HepG2 (cell line): ENCODE results near the gene PVR. TPM values are rescaled to one million over a fixed set of nuclear protein-coding genes. Genes with fewer than 3 reads are reported as not detected.

Source experiments
- ATAC-seq: fragments of 200-7000 bp; cut with Tn5 transposase; 3 replicates; pipeline ENCODE4 v1.9.1; 2020; ENCODE audit warnings: mild to moderate bottlenecking, moderate library complexity
- BruUV-seq: library from RNA; stranded (reverse); fragments of 400-500 nt; replicated peaks from 2 replicates; lab custom pipeline; 2021; lab: Mats Ljungman, UMichigan
- CTCF ChIA-PET: fragments of 300-600 bp; formaldehyde crosslinking; extraction: SDS; loops from one replicate; lab custom pipeline; 2021; ENCODE audit warnings: low total read pairs, inconsistent platforms, low intra/inter-chr PET ratio; lab: Yijun Ruan, JAX
- POLR2A ChIA-PET: fragments of 350-600 bp; sonication (Branson Sonifier 250); formaldehyde crosslinking; loops from one replicate; lab custom pipeline; 2020; ENCODE audit warnings: antibody characterized with exemption, inconsistent platforms; lab: Yijun Ruan, JAX
- DNase-seq: peaks from one replicate; pipeline ENCODE4 v3.0.0-alpha.2; 2015; ENCODE audit warnings: low spot score
- FAIRE-seq: peaks from 3 replicates; lab custom pipeline; 2011; peaks lifted over from hg19 to GRCh38; lab: Jason Lieb, UNC
- H2AFZ ChIP-seq: one replicate; pipeline ENCODE4 v1.6.1; 2011; ENCODE audit warnings: low read length, inconsistent platforms
- H3K27ac ChIP-seq: fragments of 300-600 bp; 3 replicates; pipeline ENCODE4 v1.8.0; 2011; ENCODE audit warnings: mixed run types, mild to moderate bottlenecking, mixed read lengths, low read length, inconsistent platforms; ENCODE audit not compliant: insufficient read depth; ENCODE audit errors: extremely low read length
- H3K27me3 ChIP-seq, 2 experiments: fragments of 200-600 bp in 1 of 2; 2 replicates in 1 of 2; 3 replicates in 1 of 2; pipeline versions ENCODE4 v1.6.0 to v1.8.0; 2011; ENCODE audit warnings: low read length in 2 of 2, mild to moderate bottlenecking in 2 of 2, moderate library complexity in 2 of 2, inconsistent platforms in 1 of 2; ENCODE audit not compliant: insufficient read depth in 2 of 2, control insufficient read depth in 1 of 2
- H3K36me3 ChIP-seq, 2 experiments: fragments of 200-600 bp in 1 of 2; replicated peaks in 1 of 2; 2 replicates in 1 of 2; 3 replicates in 1 of 2; pipeline versions ENCODE4 v1.5.1 to v1.8.0; 2011; ENCODE audit warnings: low read length in 2 of 2, inconsistent platforms in 1 of 2; ENCODE audit not compliant: insufficient read depth in 2 of 2, control insufficient read depth in 1 of 2
- H3K4me1 ChIP-seq: 2 replicates; pipeline ENCODE4 v1.5.1; 2012; ENCODE audit warnings: low read length, inconsistent platforms; ENCODE audit not compliant: insufficient read depth
- H3K4me2 ChIP-seq: 2 replicates; pipeline ENCODE4 v1.6.0; 2011; ENCODE audit warnings: low read depth, low read length, inconsistent platforms
- H3K4me3 ChIP-seq, 3 experiments: fragments of 200-600 bp in 1 of 3; sonication (generic), shearing (Covaris generic) in 1 of 3; replicated peaks in 1 of 3; 2 replicates each; pipeline ENCODE4 v1.5.1; 2011 to 2016; ENCODE audit warnings: low read length in 3 of 3, inconsistent platforms in 2 of 3, low read depth in 2 of 3, mild to moderate bottlenecking in 2 of 3, control low read depth in 1 of 3, mixed read lengths in 1 of 3; ENCODE audit not compliant: insufficient read depth in 1 of 3
- H3K79me2 ChIP-seq: one replicate; pipeline ENCODE4 v1.6.1; 2011; ENCODE audit warnings: low read length, inconsistent platforms; ENCODE audit not compliant: insufficient read depth
- H3K9ac ChIP-seq: 2 replicates; pipeline ENCODE4 v1.6.0; 2011; ENCODE audit warnings: mild to moderate bottlenecking, low read depth, low read length, inconsistent platforms; ENCODE audit not compliant: insufficient read depth
- H3K9me3 ChIP-seq: 2 replicates; pipeline ENCODE4 v1.5.1; 2012; ENCODE audit warnings: mild to moderate bottlenecking, low read length
- H4K20me1 ChIP-seq: 2 replicates; pipeline ENCODE4 v1.6.0; 2011; ENCODE audit warnings: inconsistent platforms, mild to moderate bottlenecking, low read length, moderate library complexity; ENCODE audit not compliant: insufficient read depth
- ARNT2 ChIP-seq: sonication (generic); formaldehyde crosslinking; IDR thresholded peaks from 2 replicates; pipeline ENCODE4 v1.8.0; 2022; ENCODE audit warnings: mild to moderate bottlenecking, low read depth, missing genetic modification reagents, moderate library complexity
- ELF4 ChIP-seq: sonication (generic); formaldehyde crosslinking; IDR thresholded peaks from 2 replicates; pipeline ENCODE4 v1.5.0; 2020; ENCODE audit warnings: missing genetic modification reagents, mild to moderate bottlenecking, moderate library complexity, borderline replicate concordance
- EP300 ChIP-seq, 3 experiments: sonication (generic) in 1 of 3; formaldehyde crosslinking in 1 of 3; IDR thresholded peaks; 2 replicates each; pipeline versions ENCODE4 v1.5.1 to v1.6.1; 2011 to 2020; ENCODE audit warnings: low read depth in 2 of 3, low read length in 2 of 3, borderline replicate concordance in 1 of 3, improper control_type of control experiment in 1 of 3, mild to moderate bottlenecking in 1 of 3, missing genetic modification reagents in 1 of 3, moderate library complexity in 1 of 3
- GATAD2A ChIP-seq: IDR thresholded peaks from 2 replicates; pipeline ENCODE4 v1.6.1; 2016
- JUNB ChIP-seq: sonication (generic); formaldehyde crosslinking; IDR thresholded peaks from 2 replicates; pipeline ENCODE4 v1.8.0; 2022; ENCODE audit warnings: missing genetic modification reagents, mild to moderate bottlenecking, borderline replicate concordance
- NFATC3 ChIP-seq: sonication (generic); formaldehyde crosslinking; IDR thresholded peaks from 2 replicates; pipeline ENCODE4 v1.5.1; 2020; ENCODE audit warnings: mild to moderate bottlenecking, missing genetic modification reagents
- NFE2L2 ChIP-seq: fragments of 150-350 bp; IDR thresholded peaks from 2 replicates; pipeline ENCODE4 v1.6.1; 2014; ENCODE audit warnings: low read length
- NFKBIZ ChIP-seq: IDR thresholded peaks from 2 replicates; pipeline ENCODE4 v1.6.1; 2018; ENCODE audit warnings: missing genetic modification reagents, missing compliant biosample characterization
- PCBP1 ChIP-seq: fragments of 200-400 bp; formaldehyde crosslinking; IDR thresholded peaks from 2 replicates; pipeline ENCODE4 v1.6.1; 2017; ENCODE audit warnings: mild to moderate bottlenecking, low read depth, low read length, borderline replicate concordance
- PTBP1 ChIP-seq: fragments of 200-400 bp; formaldehyde crosslinking; IDR thresholded peaks from 2 replicates; pipeline ENCODE4 v1.6.1; 2018; ENCODE audit warnings: low read length, low read depth; ENCODE audit not compliant: poor library complexity, severe bottlenecking
- SCMH1 ChIP-seq: sonication (generic); formaldehyde crosslinking; IDR thresholded peaks from 2 replicates; pipeline ENCODE4 v1.9.0; 2021; ENCODE audit warnings: missing genetic modification reagents, mild to moderate bottlenecking, borderline replicate concordance
- SNAI1 ChIP-seq: sonication (generic); formaldehyde crosslinking; IDR thresholded peaks from 2 replicates; pipeline ENCODE4 v1.5.0; 2020; ENCODE audit warnings: mild to moderate bottlenecking, missing genetic modification reagents, borderline replicate concordance
- ZNF232 ChIP-seq: sonication (generic); formaldehyde crosslinking; IDR thresholded peaks from 2 replicates; pipeline ENCODE4 v1.4.0; 2020; ENCODE audit warnings: missing genetic modification reagents, borderline replicate concordance
- ZNF451 ChIP-seq: sonication (generic); formaldehyde crosslinking; IDR thresholded peaks from 2 replicates; pipeline ENCODE4 v1.5.0; 2020; ENCODE audit warnings: mild to moderate bottlenecking, missing genetic modification reagents
- ZSCAN25 ChIP-seq: sonication (generic); formaldehyde crosslinking; IDR thresholded peaks from 2 replicates; pipeline ENCODE4 v1.8.0; 2022; ENCODE audit warnings: mild to moderate bottlenecking, missing genetic modification reagents
- WGBS: methylation state at CpG from one replicate; pipeline ENCODE4 v1.1.6; 2017; ENCODE audit warnings: low lambda C conversion rate; 5-methylcytosine and 5-hydroxymethylcytosine counted together
- in situ Hi-C: cut with HindIII; loops from 2 replicates; pipeline ENCODE4 v1.10.0; 2017; ENCODE audit warnings: low pct_unique_long_range_greater_than_20kb; ENCODE audit not compliant: extremely low pct_ligation_motif_present
- intact Hi-C: fragments of 100-400 bp; cut with micrococcal nuclease; formaldehyde crosslinking; loops from one replicate; pipeline ENCODE4 v1.10.0; 2022; ENCODE audit not compliant: unreplicated experiment
- polyA plus RNA-seq, 8 experiments: library from polyadenylated mRNA; depleted of rRNA in 3 of 8; stranded (reverse) in 7 of 8; unstranded in 1 of 8; fragments of >200 nt; fragmentation: Illumina TruSeq in 4 of 8; extraction: Trizol in 4 of 8; gene quantifications; 2 replicates each; pipeline versions ENCODE4 v1.2.1 to v1.2.3, GENCODE V29; 2011 to 2016; ENCODE audit warnings: low read depth in 4 of 8, missing spikeins in 1 of 8, mixed read lengths in 1 of 8; ENCODE audit not compliant: insufficient read depth in 1 of 8
- total RNA-seq, 5 experiments: library from RNA; depleted of rRNA; stranded (reverse); fragments of >200 nt; fragmentation: Illumina TruSeq; extraction: Trizol; gene quantifications; 2 replicates each; pipeline ENCODE4 v1.2.3, GENCODE V29; 2016; ENCODE audit warnings: low read depth in 1 of 5
- TF ChIP-seq, protein P1 (sequence below): sonication (generic); formaldehyde crosslinking; IDR thresholded peaks from 2 replicates; pipeline ENCODE4 v1.9.0; 2022; ENCODE audit warnings: low read depth, missing genetic modification reagents
- TF ChIP-seq, protein P2 (sequence below): IDR thresholded peaks from 2 replicates; pipeline ENCODE4 v1.6.1; 2016; ENCODE audit warnings: missing biosample characterization, missing genetic modification reagents, low read depth

The PVR gene
- total and polyA plus RNA-seq, 2 of the 13 experiments (the other 11 are each of a cell fraction or from before 2014, with no cell fraction given) = 43.4 to 46.6 TPM

DNA sequence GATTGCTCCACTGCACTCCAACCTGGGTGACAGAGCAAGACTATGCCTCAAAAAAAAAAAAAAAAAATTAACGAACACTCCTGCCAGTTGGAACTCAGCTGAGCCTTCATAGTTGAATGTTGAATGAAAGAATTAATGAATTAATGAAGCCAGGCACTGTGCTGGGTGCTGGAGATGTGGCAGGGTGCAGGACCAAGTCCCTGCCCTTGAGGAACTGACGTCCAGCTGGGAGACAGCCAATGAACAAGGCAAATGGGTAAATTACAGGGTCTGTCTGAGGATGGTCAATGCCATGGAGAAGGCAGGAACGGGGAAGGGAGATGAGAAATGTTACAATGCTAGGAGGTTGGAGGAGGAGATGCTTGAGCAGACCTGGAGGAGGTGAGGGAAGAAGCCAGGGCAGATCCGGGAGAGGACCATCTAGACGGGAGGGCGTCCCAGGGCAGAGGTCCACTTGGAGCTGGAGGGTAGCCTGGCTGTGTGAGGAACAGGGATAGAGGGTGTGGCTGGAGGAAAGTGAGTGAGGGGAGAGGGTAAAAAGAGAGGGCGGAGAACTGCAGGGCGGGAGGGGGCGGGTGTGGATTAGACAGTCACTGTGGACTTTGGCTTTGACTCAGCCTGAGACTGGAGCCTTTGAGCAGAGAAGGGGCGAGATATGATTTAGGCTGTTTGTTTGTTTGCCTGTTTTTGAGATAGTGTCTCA lies 47.1 kb upstream of the PVR start (continued):
- TF ChIP-seq ELF4 = no peak
- TF ChIP-seq NFKBIZ (CRISPR knock-in tag) = no peak
- peak in 1 of 2 experiments; percentile 42; a peak in 1 of 4 replicates for TF ChIP-seq EP300 (IDR thresholded peaks at IDR 0.05; ENCODE audit: low read depth in 2 of 2, low read length in 2 of 2)
- TF ChIP-seq EP300 (CRISPR knock-in tag; IDR thresholded peaks at IDR 0.05; ENCODE audit: borderline replicate concordance) = no peak
- no peak for TF ChIP-seq NFE2L2
- peak; percentile 91 for TF ChIP-seq ZSCAN25
- no peak for TF ChIP-seq ZNF232 (CRISPR knock-in tag)
- TF ChIP-seq GATAD2A (CRISPR knock-in tag) = peak; percentile 67
- TF ChIP-seq JUNB (CRISPR knock-in tag) = 0 out of 2 replicates have a peak, but pooled peaks have one; percentile 49
- TF ChIP-seq, protein P1, sequence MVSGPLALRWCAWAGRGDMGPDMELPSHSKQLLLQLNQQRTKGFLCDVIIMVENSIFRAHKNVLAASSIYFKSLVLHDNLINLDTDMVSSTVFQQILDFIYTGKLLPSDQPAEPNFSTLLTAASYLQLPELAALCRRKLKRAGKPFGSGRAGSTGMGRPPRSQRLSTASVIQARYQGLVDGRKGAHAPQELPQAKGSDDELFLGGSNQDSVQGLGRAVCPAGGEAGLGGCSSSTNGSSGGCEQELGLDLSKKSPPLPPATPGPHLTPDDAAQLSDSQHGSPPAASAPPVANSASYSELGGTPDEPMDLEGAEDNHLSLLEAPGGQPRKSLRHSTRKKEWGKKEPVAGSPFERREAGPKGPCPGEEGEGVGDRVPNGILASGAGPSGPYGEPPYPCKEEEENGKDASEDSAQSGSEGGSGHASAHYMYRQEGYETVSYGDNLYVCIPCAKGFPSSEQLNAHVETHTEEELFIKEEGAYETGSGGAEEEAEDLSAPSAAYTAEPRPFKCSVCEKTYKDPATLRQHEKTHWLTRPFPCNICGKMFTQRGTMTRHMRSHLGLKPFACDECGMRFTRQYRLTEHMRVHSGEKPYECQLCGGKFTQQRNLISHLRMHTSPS = no peak
- no peak for TF ChIP-seq PCBP1
- TF ChIP-seq ZNF451 = no peak

DNA sequence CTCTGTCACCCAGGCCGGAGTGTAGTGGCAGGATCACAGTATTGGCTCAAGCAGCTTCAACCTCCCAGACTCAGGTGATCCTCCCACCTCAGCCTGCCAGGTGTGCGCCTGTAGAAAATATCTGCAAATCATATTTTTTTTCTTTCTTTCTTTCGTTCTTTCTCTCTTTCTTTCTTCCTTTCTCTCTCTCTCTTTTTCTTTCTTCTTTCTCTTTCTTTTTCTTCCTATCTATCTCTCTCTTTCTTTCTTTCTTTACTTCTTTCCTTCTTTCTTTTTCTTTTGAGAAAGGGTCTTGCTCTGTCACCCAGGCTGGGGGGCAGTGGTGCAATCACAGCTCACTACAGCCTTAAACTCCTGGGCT lies 46.6 kb upstream of the PVR start:
- Histone ChIP-seq H3K9ac (no peak overlapping the region), H3K4me1 (peaks cover 59% of the 10 kb centered on the region), H4K20me1 (no peaks in the 10 kb centered on the region), H3K36me3 (no peaks in the 10 kb centered on the region), H3K9me3 (no peaks in the 10 kb centered on the region), H3K79me2 (no peaks in the 10 kb centered on the region), H3K27ac (no peak overlapping the region), H2AFZ (no peak overlapping the region), H3K27me3 (0 out of 5 replicates have a peak, but pooled peaks cover 0 to 1% of the 10 kb centered on the region in 2 experiments), H3K4me3 (peak overlapping the region in 1 of 3 experiments; percentile 43; a peak in 2 of 6 replicates), H3K4me2 (peak overlapping the region; percentile 69)
- ATAC-seq (no peak), DNase-seq (no peak), FAIRE-seq (no peak)
- BruUV-seq = no TSS peak
- in situ Hi-C loops = no loop called here
- intact Hi-C loops = no loop called here
- 5% methylated on average over 3 of the region's 3 CpGs for WGBS
- POLR2A ChIA-PET = interaction anchor here (1.0 to 1.4 kb wide), 3 partner anchors 9 to 18 kb away, joined by 5 to 13 read pairs (median 7); partner anchors contain the start of gene IGSF23
- CTCF ChIA-PET = no interaction called here
- 0 out of 2 replicates have a peak, but pooled peaks have one; percentile 27 for TF ChIP-seq ARNT2 (CRISPR knock-in tag)
- TF ChIP-seq NFATC3 (CRISPR knock-in tag) = no peak
- TF ChIP-seq SCMH1 = no peak
- no peak for TF ChIP-seq PTBP1
- TF ChIP-seq, protein P2, sequence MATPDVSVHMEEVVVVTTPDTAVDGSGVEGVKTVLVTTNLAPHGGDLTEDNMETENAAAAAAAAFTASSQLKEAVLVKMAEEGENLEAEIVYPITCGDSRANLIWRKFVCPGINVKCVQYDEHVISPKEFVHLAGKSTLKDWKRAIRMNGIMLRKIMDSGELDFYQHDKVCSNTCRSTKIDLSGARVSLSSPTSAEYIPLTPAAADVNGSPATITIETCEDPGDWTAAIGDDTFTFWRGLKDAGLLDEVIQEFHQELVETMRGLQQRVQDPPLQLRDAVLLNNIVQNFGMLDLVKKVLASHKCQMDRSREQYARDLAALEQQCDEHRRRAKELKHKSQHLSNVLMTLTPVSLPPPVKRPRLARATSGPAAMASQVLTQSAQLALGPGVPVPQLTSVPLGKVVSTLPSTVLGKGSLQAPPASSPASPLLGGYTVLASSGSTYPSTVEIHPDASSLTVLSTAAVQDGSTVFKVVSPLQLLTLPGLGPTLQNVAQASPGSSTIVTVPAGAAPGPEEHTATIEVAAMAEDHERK (CRISPR knock-in tag) = no peak
- TF ChIP-seq SNAI1 (CRISPR knock-in tag) = no peak
